ENCODE data around the gene CIAO2B. TPM values are rescaled to one million over a fixed set of nuclear protein-coding genes. Genes with fewer than 3 reads are reported as not detected.

Gene CIAO2B
- total RNA-seq, 1 donor from 2014 or later, result 55.5 TPM

GRCh38 chr16:66968847-66969246, 34.6 kb upstream of the CIAO2B start:
- no peak overlapping the region for H3K27ac Mint-ChIP-seq
- DNase-seq (ENCODE audit: low spot score), result no peak
- Histone ChIP-seq H3K27me3 (no peaks in the 10 kb centered on the region), H4K20me1 (ENCODE audit: low read depth) (no peaks in the 10 kb centered on the region), H3F3A (ENCODE audit: low read depth) (no peaks in the 10 kb centered on the region), H2AFZ (replicated peaks) (no peak overlapping the region), H3K9me3 (ENCODE audit: low read depth) (no peaks in the 10 kb centered on the region), H3K4me3 (no peak overlapping the region), H3K27ac (no peak overlapping the region), H3K79me2 (ENCODE audit: low read depth) (no peaks in the 10 kb centered on the region), H3K36me3 (no peaks in the 10 kb centered on the region), H3K4me1 (no peaks in the 10 kb centered on the region), H3K4me2 (no peak overlapping the region), H3K9ac (no peak overlapping the region)
- peaks cover 2% of the 10 kb centered on the region for H3K27me3 Mint-ChIP-seq (ENCODE audit: insufficient read depth, low read depth)
- no peaks in the 10 kb centered on the region for H3K9me3 Mint-ChIP-seq
- H3K4me1 Mint-ChIP-seq, result peaks cover 7% of the 10 kb centered on the region
- no peaks in the 10 kb centered on the region for H3K36me3 Mint-ChIP-seq
- TF ChIP-seq EZH2phosphoT487 (IDR thresholded peaks at IDR 0.05), result no peak
- no peak for TF ChIP-seq EZH2 (IDR thresholded peaks at IDR 0.05)
- TF ChIP-seq CTCF (IDR thresholded peaks at IDR 0.05), result no peak
- no peak overlapping the region for H3K4me3 Mint-ChIP-seq

GRCh38 chr16:66964049-66964448, 29.8 kb upstream of the CIAO2B start:
- Mint-ChIP-seq H3K4me3 (no peak overlapping the region), H3K9me3 (no peaks in the 10 kb centered on the region), H3K27me3 (ENCODE audit: insufficient read depth, low read depth) (peaks cover 7% of the 10 kb centered on the region), H3K4me1 (peaks cover 12% of the 10 kb centered on the region), H3K27ac (no peak overlapping the region), H3K36me3 (no peaks in the 10 kb centered on the region)
- H3K27me3 ChIP-seq, result no peaks in the 10 kb centered on the region
- H3K36me3 ChIP-seq, result no peaks in the 10 kb centered on the region
- no peaks in the 10 kb centered on the region for H3K9me3 ChIP-seq (ENCODE audit: low read depth)
- TF ChIP-seq EZH2phosphoT487 (IDR thresholded peaks at IDR 0.05) (no peak), CTCF (IDR thresholded peaks at IDR 0.05) (no peak), EZH2 (IDR thresholded peaks at IDR 0.05) (no peak)
- no peaks in the 10 kb centered on the region for H3K4me1 ChIP-seq
- no peaks in the 10 kb centered on the region for H4K20me1 ChIP-seq (ENCODE audit: low read depth)
- H3K79me2 ChIP-seq (ENCODE audit: low read depth), result no peaks in the 10 kb centered on the region
- H3K4me3 ChIP-seq, result no peak overlapping the region
- H2AFZ ChIP-seq (replicated peaks), result no peak overlapping the region
- no peak overlapping the region for H3K9ac ChIP-seq
- H3K4me2 ChIP-seq, result no peak overlapping the region
- no peak overlapping the region for H3K27ac ChIP-seq
- DNase-seq (ENCODE audit: low spot score), result no peak
- H3F3A ChIP-seq (ENCODE audit: low read depth), result no peaks in the 10 kb centered on the region

- no peaks in the 10 kb centered on the region for H3K79me2 ChIP-seq (ENCODE audit: low read depth)
- H3K27ac ChIP-seq, result no peak overlapping the region
- Mint-ChIP-seq H3K27me3 (ENCODE audit: insufficient read depth, low read depth) (peaks cover 12% of the 10 kb centered on the region), H3K4me3 (peak overlapping the region; percentile 87), H3K4me1 (peaks cover 12% of the 10 kb centered on the region), H3K9me3 (no peaks in the 10 kb centered on the region), H3K27ac (no peak overlapping the region), H3K36me3 (no peaks in the 10 kb centered on the region)
- no peaks in the 10 kb centered on the region for H3K9me3 ChIP-seq (ENCODE audit: low read depth)
- H3F3A ChIP-seq (ENCODE audit: low read depth), result no peaks in the 10 kb centered on the region
- no peak overlapping the region for H2AFZ ChIP-seq (replicated peaks)
- no peaks in the 10 kb centered on the region for H3K4me1 ChIP-seq
- H3K36me3 ChIP-seq, result no peaks in the 10 kb centered on the region
- no peak overlapping the region for H3K4me3 ChIP-seq
- no peaks in the 10 kb centered on the region for H4K20me1 ChIP-seq (ENCODE audit: low read depth)
- no peak overlapping the region for H3K9ac ChIP-seq
- H3K27me3 ChIP-seq, result peaks cover 13% of the 10 kb centered on the region
- DNase-seq (ENCODE audit: low spot score), result no peak
- TF ChIP-seq EZH2phosphoT487 (IDR thresholded peaks at IDR 0.05), result no peak
- TF ChIP-seq CTCF (IDR thresholded peaks at IDR 0.05), result no peak
- no peak for TF ChIP-seq EZH2 (IDR thresholded peaks at IDR 0.05)
- peak overlapping the region; percentile 81 for H3K4me2 ChIP-seq
Measured at GRCh38 chr16:66961914-66962313, 27.7 kb upstream of the CIAO2B start.
